Measurements from ENCODE around the gene MAPRE3.
"Not testable (repeated sequence)": the region's sequence is repeated elsewhere in the genome, so short reads cannot be mapped to it uniquely, and the experiment has no call there.

The MAPRE3 gene

GRCh38 chr2:27070653-27071276, 100.3 kb downstream of the MAPRE3 start:
- no peak for DNase-seq (ENCODE audit: low spot score)

GRCh38 chr2:27071277-27071989, 101.0 kb downstream of the MAPRE3 start, which contains the start of gene OST4:
TSS of gene OST4 (minus strand) at chr2:27071654.
- peak; percentile 99 for DNase-seq (ENCODE audit: low spot score)

GRCh38 chr2:27071990-27072830, 101.8 kb downstream of the MAPRE3 start:
- DNase-seq (ENCODE audit: low spot score), result peak; percentile 74

- no peak for DNase-seq (ENCODE audit: low spot score)
Measured at GRCh38 chr2:27072920-27073319, 102.5 kb downstream of the MAPRE3 start.

- DNase-seq (ENCODE audit: low spot score), result no peak
Measured at GRCh38 chr2:27073782-27074181, 103.3 kb downstream of the MAPRE3 start.

- DNase-seq (ENCODE audit: low spot score), result no peak
Measured at GRCh38 chr2:27074738-27075565, 104.5 kb downstream of the MAPRE3 start.

- not testable (repeated sequence) for DNase-seq (ENCODE audit: low spot score)
Measured at GRCh38 chr2:27075566-27075871, 105.1 kb downstream of the MAPRE3 start.

- DNase-seq (ENCODE audit: low spot score), result no peak
Measured at GRCh38 chr2:27076323-27076722, 105.9 kb downstream of the MAPRE3 start.
